Muscle of leg (tissue), 16 donors: ENCODE measurements around the gene KCTD2. TPM values are rescaled to one million over a fixed set of nuclear protein-coding genes. Genes with fewer than 3 reads are reported as not detected.

ENCODE experiments used
- DNase-seq: peaks from one replicate; pipeline ENCODE4 v3.0.0; 2013
- H3K27ac ChIP-seq: one replicate; pipeline ENCODE4 v1.5.1; 2013; ENCODE audit warnings: mild to moderate bottlenecking, low read length, control low read depth
- H3K27me3 ChIP-seq: one replicate; pipeline ENCODE4 v1.6.1; 2013; ENCODE audit warnings: low read length; ENCODE audit not compliant: control insufficient read depth, insufficient read depth
- H3K36me3 ChIP-seq: one replicate; pipeline ENCODE4 v1.6.1; 2013; ENCODE audit warnings: low read length; ENCODE audit not compliant: control insufficient read depth, insufficient read depth
- H3K4me1 ChIP-seq: one replicate; pipeline ENCODE4 v1.6.1; 2013; ENCODE audit warnings: low read length; ENCODE audit not compliant: control insufficient read depth, insufficient read depth
- H3K4me3 ChIP-seq: one replicate; pipeline ENCODE4 v1.5.1; 2013; ENCODE audit warnings: low read length, control low read depth
- H3K9me3 ChIP-seq: replicated peaks from 2 replicates; pipeline ENCODE4 v1.6.1; 2013; ENCODE audit warnings: low read depth, low read length; ENCODE audit not compliant: control insufficient read depth
- WGBS: methylation state at CpG from one replicate; pipeline ENCODE4 v1.1.5; 2013; ENCODE audit warnings: missing lambda C conversion rate; ENCODE audit not compliant: insufficient coverage; 5-methylcytosine and 5-hydroxymethylcytosine counted together
- long read RNA-seq, 11 donors: transcript quantifications; one replicate each; lab custom pipeline, GENCODE V29; 2026
- polyA plus RNA-seq, 8 donors: library from polyadenylated mRNA; unstranded; fragments of 120-200 nt; gene quantifications; one replicate each; pipeline versions ENCODE4 v1.2.1 to v1.2.3, GENCODE V29; 2013; ENCODE audit warnings: inconsistent platforms in 1 of 8, low replicate concordance in 1 of 8; ENCODE audit not compliant: insufficient read length in 8 of 8, insufficient read depth in 1 of 8
- total RNA-seq: library from RNA; stranded (reverse); fragments of 120-200 nt; gene quantifications from one replicate; pipeline ENCODE4 v1.2.4, GENCODE V29; 2013

The KCTD2 gene, protein sequence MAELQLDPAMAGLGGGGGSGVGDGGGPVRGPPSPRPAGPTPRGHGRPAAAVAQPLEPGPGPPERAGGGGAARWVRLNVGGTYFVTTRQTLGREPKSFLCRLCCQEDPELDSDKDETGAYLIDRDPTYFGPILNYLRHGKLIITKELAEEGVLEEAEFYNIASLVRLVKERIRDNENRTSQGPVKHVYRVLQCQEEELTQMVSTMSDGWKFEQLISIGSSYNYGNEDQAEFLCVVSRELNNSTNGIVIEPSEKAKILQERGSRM
- total RNA-seq: 16.8 TPM
- polyA plus RNA-seq: 10 to 100 TPM; 19.8 to 24.7 (median 22.2) TPM
- long read RNA-seq, donor 1, partial matches to known transcripts: 209 of 211 reads
- long read RNA-seq, donor 1, other reads (novel, unspliced or antisense): 0 of 211 reads
- long read RNA-seq, donor 2: 0 reads
- long read RNA-seq, donor 3, transcript KCTD2-201 (6 exons, 3,635 nt): major isoform, 6 of 517 reads
- long read RNA-seq, donor 3, partial matches to known transcripts: 99 of 517 reads
- long read RNA-seq, donor 3, other reads (novel, unspliced or antisense): 412 of 517 reads
- long read RNA-seq, donor 4, partial matches to known transcripts: 112 of 308 reads
- long read RNA-seq, donor 4, other reads (novel, unspliced or antisense): 195 of 308 reads
- long read RNA-seq, donor 5, partial matches to known transcripts: 0 of 4 reads
- long read RNA-seq, donor 5, other reads (novel, unspliced or antisense): 0 of 4 reads
- long read RNA-seq, donor 6, transcript KCTD2-201 (6 exons, 3,635 nt): major isoform, 6 of 534 reads
- long read RNA-seq, donor 6, partial matches to known transcripts: 82 of 534 reads
- long read RNA-seq, donor 6, other reads (novel, unspliced or antisense): 446 of 534 reads
- long read RNA-seq, donor 7, transcript KCTD2-201 (6 exons, 3,635 nt): major isoform, 5 of 5 reads
- long read RNA-seq, donor 7, partial matches to known transcripts: 0 of 5 reads
- long read RNA-seq, donor 7, other reads (novel, unspliced or antisense): 0 of 5 reads
- long read RNA-seq, donor 8, partial matches to known transcripts: 0 of 2 reads
- long read RNA-seq, donor 8, other reads (novel, unspliced or antisense): 0 of 2 reads
- long read RNA-seq, donor 9, partial matches to known transcripts: 0 of 1 reads
- long read RNA-seq, donor 9, other reads (novel, unspliced or antisense): 0 of 1 reads
- long read RNA-seq, donor 10, partial matches to known transcripts: 1,015 of 1,039 reads
- long read RNA-seq, donor 10, other reads (novel, unspliced or antisense): 20 of 1,039 reads
- long read RNA-seq, donor 11, partial matches to known transcripts: 0 of 1 reads
- long read RNA-seq, donor 11, other reads (novel, unspliced or antisense): 0 of 1 reads

DNA sequence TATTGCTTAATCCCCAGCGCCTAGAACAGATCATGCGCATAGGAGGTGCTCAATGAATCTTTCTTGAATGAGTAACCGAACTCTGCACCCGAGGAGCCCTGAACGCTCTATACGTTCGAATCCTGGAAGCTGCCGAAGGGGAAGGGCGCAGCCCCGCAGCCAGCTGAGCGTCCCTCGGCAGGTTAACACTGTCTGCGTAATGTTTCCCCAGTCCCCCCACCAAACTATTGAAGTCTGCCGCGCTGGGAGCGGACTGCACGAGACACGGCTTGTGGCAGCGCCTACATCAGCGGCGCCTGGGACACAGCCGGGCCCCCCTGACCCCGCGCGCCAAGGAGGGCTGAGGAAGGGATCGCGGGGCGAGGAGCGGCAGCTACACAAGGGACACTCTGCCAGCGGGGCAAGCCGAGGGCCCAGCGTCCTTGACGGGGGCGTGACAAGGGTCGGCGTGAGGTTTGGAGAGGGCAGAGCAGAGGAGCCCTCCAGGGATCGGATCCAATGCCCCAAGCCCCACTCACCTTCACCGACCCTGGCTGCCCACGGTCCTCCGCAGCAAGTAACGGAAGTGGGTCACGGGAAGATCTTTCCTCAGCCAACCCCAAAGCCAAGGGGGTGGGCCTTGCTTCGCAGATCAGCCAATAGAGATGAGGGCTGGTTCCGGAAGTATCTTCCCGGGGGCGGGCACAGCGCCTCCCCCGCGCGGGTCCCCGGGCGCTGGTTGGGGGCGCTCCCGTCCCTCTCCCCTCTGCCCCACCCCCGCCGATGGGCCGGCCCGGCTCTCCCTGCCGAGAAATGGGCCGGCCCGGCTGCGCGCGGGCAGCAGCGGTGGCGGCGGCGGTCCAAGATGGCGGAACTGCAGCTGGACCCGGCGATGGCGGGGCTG, at the start of gene KCTD2, which contains the start of gene ATP5PD:
TSS of gene KCTD2 (plus strand) at position 819 of the 883 bp plus-strand sequence. CDS start at position 845, 26 bp downstream.
TSS of gene ATP5PD (minus strand) at position 563 of the 883 bp plus-strand sequence. CDS start 4,319 bp downstream, outside the sequence.
- Histone ChIP-seq H3K27me3 (no peaks in the 10 kb centered on the region), H3K27ac (peak within 1 kb of the TSS; percentile 99), H3K9me3 (no peaks in the 10 kb centered on the region), H3K36me3 (peaks cover 21% of the 10 kb centered on the region), H3K4me3 (peak within 1 kb of the TSS; percentile 100), H3K4me1 (peaks cover 12% of the 10 kb centered on the region)
- WGBS: under 1% methylated on average over 58 of the region's 72 CpGs
- DNase-seq: peak; percentile 99

DNA sequence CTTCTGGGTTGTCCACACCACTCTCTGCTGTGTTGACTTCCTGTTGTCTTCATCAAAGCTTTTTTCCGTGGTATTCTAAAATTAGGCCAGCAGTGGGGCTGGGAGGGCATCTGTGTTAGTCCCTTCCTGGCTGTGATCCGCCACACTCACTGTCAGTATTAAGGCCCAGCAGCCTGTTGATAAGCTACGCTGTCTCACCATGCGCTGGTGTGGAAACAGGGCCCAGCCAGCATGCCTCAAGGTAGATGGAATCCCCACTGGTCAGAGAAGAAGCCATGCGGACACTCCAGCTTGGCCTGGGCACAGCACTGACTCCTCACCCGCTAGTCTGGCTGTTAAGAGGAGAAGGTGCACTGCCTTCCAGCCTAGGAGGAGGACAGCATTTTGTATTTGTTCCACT, 48.2 kb upstream of the KCTD2 start:
- no peak overlapping the region for H3K4me3 ChIP-seq
- peak overlapping the region; percentile 7 for H3K27ac ChIP-seq
- DNase-seq: no peak
- 94% methylated on average over 5 of the region's 6 CpGs for WGBS
- no peaks in the 10 kb centered on the region for H3K9me3 ChIP-seq
- H3K4me1 ChIP-seq: peaks cover 4% of the 10 kb centered on the region
- H3K27me3 ChIP-seq: no peaks in the 10 kb centered on the region
- H3K36me3 ChIP-seq: peaks cover 32% of the 10 kb centered on the region

DNA sequence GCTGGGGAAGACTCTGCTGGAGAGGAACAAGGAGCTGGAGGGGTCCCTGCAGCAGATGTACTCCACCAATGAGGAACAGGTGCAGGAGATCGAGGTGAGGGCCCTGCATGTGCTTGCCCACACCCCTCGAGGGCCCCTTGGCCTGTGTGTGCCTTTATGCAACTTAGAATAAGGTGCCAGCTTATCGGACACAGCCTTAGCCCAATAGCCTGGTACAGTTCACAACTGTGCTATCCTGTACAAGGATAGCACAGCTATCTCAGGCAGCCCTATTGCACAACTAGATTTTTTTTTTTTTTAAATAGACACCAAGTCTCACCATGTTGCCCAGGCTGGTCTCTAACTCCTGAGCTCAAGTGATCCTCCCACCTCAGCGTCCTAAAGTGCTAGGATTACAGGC, 47.5 kb upstream of the KCTD2 start:
- no peak for DNase-seq
- no peaks in the 10 kb centered on the region for H3K27me3 ChIP-seq
- H3K9me3 ChIP-seq: no peaks in the 10 kb centered on the region
- WGBS: 76% methylated on average over 3 of the region's 4 CpGs
- H3K4me3 ChIP-seq: no peak overlapping the region
- H3K4me1 ChIP-seq: peaks cover 4% of the 10 kb centered on the region
- no peak overlapping the region for H3K27ac ChIP-seq
- peaks cover 35% of the 10 kb centered on the region for H3K36me3 ChIP-seq

DNA sequence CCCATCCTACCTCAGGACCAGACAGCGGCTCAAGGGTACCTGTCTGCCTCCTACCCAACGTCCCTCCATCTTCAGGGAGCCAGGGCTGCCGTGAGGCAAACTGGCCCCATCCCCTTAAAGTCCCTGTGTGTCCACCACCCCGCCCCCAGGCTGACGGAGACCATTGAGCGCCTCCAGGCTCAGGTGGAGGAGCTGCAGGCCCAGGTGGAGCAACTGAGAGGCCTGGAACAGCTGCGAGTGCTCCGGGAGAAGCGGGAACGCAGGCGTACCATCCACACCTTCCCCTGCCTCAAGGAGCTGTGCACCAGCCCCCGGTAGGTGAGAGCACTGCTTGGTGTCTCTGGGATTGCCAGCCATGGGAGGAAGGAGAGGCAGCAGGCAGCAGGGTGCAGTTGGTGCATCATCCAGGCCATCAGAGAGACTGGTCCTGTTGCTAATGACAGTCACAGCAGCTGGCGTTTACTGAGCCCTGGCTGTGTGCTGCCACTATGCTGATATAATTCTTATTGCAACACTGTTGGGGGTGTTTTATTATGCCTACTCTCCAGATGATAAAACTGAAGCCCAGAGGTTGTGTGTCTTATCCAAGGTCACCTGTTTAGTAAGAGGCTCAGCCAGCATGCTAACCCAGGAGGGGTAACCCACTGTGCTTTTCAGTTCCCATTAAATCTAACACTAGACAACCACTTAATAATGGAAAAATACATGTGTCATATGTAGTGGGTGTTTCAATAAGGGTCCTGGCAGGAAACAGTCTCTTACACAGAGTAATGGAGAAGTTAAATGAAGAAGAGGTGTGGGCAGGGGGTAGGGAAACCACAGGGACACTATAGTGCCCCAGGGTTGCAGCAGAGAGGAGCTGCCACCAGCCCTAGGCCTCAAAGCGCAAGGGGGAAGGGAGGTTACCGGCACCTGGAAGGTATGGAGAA, 44.8 kb upstream of the KCTD2 start:
- Histone ChIP-seq H3K9me3 (no peaks in the 10 kb centered on the region), H3K27me3 (no peaks in the 10 kb centered on the region), H3K4me1 (peaks cover 4% of the 10 kb centered on the region), H3K27ac (no peak overlapping the region), H3K4me3 (no peak overlapping the region), H3K36me3 (peaks cover 36% of the 10 kb centered on the region)
- no peak for DNase-seq
- WGBS: 87% methylated on average over 5 of the region's 15 CpGs

DNA sequence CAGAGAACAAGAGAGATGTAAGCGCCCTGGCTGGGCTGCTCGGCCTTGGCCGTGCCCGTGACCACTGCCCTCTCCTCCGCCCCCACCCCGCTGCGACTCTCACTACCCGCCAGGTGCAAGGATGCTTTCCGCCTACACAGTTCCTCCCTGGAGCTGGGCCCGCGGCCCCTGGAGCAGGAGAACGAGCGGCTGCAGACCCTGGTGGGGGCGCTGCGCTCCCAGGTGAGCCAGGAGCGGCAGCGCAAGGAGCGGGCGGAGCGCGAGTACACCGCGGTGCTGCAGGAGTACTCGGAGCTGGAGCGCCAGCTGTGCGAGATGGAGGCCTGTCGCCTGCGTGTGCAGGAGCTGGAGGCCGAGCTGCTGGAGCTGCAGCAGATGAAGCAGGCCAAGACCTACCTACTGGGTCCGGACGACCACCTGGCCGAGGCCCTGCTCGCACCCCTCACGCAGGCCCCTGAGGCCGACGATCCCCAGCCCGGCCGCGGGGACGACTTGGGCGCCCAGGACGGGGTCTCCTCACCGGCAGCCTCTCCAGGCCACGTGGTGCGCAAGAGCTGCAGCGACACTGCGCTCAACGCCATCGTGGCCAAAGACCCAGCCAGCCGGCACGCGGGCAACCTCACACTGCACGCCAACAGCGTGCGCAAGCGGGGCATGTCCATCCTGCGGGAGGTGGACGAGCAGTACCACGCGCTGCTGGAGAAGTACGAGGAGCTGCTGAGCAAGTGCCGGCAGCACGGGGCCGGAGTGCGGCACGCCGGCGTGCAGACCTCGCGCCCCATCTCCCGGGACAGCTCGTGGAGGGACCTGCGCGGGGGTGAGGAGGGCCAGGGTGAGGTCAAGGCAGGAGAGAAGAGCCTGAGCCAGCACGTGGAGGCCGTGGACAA, 43.7 kb upstream of the KCTD2 start:
- DNase-seq: no peak
- peaks cover 36% of the 10 kb centered on the region for H3K36me3 ChIP-seq
- WGBS: 81% methylated on average over 75 of the region's 76 CpGs
- peaks cover 4% of the 10 kb centered on the region for H3K4me1 ChIP-seq
- no peaks in the 10 kb centered on the region for H3K9me3 ChIP-seq
- no peak overlapping the region for H3K4me3 ChIP-seq
- H3K27me3 ChIP-seq: no peaks in the 10 kb centered on the region
- H3K27ac ChIP-seq: no peak overlapping the region

DNA sequence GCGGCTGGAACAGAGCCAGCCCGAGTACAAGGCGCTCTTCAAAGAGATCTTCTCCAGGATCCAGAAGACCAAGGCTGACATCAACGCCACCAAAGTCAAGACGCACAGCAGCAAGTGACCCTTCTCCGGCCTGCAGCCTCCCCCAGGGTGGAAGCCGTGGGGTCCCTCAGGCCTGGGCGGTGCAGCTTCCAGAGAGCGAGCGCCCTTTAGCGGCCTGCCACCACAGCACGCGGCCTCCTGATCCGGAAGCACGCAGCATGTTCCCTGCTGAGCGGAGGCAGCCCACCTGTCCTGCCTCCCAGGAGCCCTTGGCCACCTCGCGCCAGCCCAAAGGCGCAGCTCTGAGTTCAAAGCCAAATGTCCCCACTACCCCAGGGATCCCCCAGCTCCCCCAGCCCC, 43.1 kb upstream of the KCTD2 start:
- Histone ChIP-seq H3K4me3 (no peak overlapping the region), H3K27me3 (no peaks in the 10 kb centered on the region), H3K4me1 (peaks cover under 1% of the 10 kb centered on the region), H3K27ac (no peak overlapping the region), H3K9me3 (no peaks in the 10 kb centered on the region), H3K36me3 (peaks cover 36% of the 10 kb centered on the region)
- 92% methylated on average over 15 of the region's 19 CpGs for WGBS
- no peak for DNase-seq

DNA sequence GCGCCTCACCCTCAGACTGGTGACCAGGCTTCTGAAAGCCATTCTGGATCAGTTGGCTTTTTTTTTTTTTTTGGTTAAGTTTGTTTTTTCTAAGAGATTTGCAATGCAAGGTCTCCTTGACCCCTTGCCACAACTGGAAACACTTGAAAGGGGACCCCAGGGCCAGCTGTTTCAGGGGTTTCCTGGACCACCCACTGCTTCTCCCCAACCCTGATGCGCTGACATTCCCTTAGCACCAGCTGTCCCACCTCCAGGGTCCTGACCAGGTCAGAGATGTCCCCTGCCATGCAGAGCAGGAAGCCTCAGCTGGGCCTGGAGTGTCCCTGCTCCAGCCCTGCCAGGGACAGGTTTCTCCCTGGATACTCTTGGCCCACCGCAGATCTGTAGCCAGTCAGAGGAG, 42.7 kb upstream of the KCTD2 start:
- H3K4me3 ChIP-seq: no peak overlapping the region
- peaks cover 36% of the 10 kb centered on the region for H3K36me3 ChIP-seq
- H3K9me3 ChIP-seq: no peaks in the 10 kb centered on the region
- no peaks in the 10 kb centered on the region for H3K27me3 ChIP-seq
- no peak for DNase-seq
- 86% methylated on average over 2 of the region's 3 CpGs for WGBS
- H3K4me1 ChIP-seq: no peaks in the 10 kb centered on the region
- H3K27ac ChIP-seq: no peak overlapping the region

DNA sequence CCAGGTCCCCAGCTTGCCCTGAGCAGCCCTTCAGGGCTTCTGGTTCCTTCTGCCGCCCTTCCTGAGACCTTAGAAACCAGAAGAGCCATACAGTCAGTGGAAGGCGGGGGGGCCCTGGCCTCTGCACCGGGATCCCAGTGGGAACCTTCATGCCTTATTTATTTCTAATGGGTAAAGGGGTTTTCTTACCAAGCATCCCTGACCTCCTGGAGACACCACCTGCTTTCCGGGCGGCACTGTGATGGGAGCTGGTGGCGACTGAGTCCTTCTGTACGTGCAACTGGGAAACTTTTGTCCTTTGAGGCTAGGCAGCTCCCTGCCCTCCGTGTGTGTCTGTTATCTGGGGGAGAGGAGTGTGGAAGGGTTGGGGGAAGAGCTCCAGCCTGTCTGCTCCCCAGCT, 41.7 kb upstream of the KCTD2 start:
- WGBS: 100% methylated on average over 1 of the region's 8 CpGs
- Histone ChIP-seq H3K36me3 (peaks cover 36% of the 10 kb centered on the region), H3K9me3 (no peaks in the 10 kb centered on the region), H3K27ac (no peak overlapping the region), H3K4me1 (no peaks in the 10 kb centered on the region), H3K4me3 (no peak overlapping the region), H3K27me3 (no peaks in the 10 kb centered on the region)
- DNase-seq: no peak
